ENCODE results near the gene CD81. TPM values are rescaled to one million over a fixed set of nuclear protein-coding genes. Genes with fewer than 3 reads are reported as not detected.

Gene CD81
- total RNA-seq, 1 experiment from 2014 or later: 356 TPM

DNA sequence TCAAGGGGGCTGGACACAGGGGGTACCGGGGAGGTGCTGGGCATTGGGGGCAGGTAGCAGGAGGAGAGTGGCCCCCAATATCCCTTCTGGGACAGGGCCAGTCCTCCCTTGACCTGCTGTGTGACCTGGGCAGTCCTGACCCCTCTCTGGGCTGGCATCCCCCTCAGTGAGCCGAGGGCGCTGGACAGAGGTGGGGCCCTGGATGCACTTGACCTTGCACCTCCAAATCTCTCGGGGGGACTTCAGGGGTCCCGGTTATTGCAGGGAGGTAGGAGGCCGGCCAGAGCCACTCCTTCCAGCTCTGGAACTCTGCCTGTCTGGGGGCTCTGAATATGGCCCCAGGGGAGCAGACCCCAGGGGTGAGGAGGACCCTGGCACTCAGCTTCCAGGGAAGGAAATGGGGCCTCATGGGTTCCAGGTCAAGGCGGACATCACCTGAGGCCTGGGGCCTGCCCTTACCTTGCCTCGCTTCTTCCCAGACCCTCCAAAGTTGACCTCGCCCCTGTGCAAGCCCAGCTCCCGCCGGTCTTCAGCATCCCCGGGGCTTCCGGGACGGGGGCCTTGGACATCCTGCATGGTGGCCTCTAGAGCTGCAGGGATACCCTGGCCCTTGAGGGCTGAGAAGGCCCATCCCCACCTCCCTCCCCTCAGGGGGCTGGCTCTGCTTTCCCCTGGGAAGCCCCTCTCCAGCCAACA lies 45.5 kb downstream of the CD81 start:
- H3K9ac ChIP-seq (ENCODE audit: low read length): no peak overlapping the region
- no peaks in the 10 kb centered on the region for H3K9me3 ChIP-seq (ENCODE audit: low read length)
- no peaks in the 10 kb centered on the region for H3K79me2 ChIP-seq (ENCODE audit: low read length)
- no peak overlapping the region for H2AFZ ChIP-seq (ENCODE audit: low read length)
- no peaks in the 10 kb centered on the region for H3K9me2 ChIP-seq (replicated peaks; ENCODE audit: insufficient read depth, low read length)
- no peaks in the 10 kb centered on the region for H3K36me3 ChIP-seq (ENCODE audit: insufficient read depth, low read length)
- no peak for DNase-seq
- no peak overlapping the region for H3K27ac ChIP-seq (ENCODE audit: low read length)
- no peak overlapping the region for H3K4me2 ChIP-seq (ENCODE audit: low read depth, low read length, poor library complexity, severe bottlenecking)
- peaks cover 35% of the 10 kb centered on the region for H3K4me1 ChIP-seq (ENCODE audit: low read length)
- H4K20me1 ChIP-seq (ENCODE audit: insufficient read depth, low read depth, low read length): 0 out of 2 replicates have a peak, but pooled peaks cover 4% of the 10 kb centered on the region
- H3K27me3 ChIP-seq (ENCODE audit: low read length): no peaks in the 10 kb centered on the region
- no peak overlapping the region for H3K4me3 ChIP-seq (ENCODE audit: low read length)

DNA sequence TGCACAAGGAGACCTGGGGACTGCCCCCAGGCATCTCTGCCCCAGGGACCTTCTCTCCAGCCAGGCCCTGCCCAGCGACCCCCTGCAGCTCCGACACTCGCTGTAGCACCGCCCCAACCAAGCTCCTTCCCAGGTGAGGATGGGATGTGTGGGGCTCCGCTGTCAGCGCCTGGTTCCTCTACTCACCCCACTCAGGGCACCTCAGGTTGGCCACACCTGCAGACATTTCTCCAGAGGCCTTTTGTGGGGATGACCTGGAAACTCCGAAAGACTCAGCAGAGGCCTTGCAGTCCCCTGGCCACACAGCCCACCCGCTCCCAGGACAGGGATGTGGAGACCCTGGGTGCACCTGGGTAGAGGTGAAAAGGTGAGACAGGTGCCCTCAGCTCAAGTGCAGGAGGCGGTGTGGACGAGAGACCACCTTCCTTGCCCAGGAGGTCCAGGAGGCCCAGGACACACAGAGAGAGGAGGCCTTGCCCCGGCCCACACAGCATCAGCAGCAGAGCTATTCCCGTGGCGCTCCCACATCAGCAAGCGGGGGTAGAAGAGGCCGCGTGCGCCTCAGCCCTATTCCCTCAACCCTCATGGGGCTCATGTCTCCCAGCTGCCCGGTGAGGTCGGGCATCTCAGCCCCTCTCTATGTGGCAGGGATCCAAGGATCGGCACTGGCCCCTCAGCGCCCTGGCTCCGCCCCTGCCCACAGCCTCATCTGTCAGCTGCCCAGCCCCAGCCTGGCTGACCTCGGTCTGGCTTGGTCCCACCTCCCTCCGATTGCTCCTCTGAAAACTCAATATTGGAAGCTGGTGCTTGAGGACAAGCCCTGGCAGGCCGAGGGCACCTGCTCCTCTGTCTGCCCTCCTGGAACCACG lies 46.3 kb downstream of the CD81 start:
- no peak for DNase-seq
- Histone ChIP-seq H2AFZ (ENCODE audit: low read length) (no peak overlapping the region), H4K20me1 (ENCODE audit: insufficient read depth, low read depth, low read length) (0 out of 2 replicates have a peak, but pooled peaks cover 4% of the 10 kb centered on the region), H3K4me2 (ENCODE audit: low read depth, low read length, poor library complexity, severe bottlenecking) (no peak overlapping the region), H3K27ac (ENCODE audit: low read length) (no peak overlapping the region), H3K36me3 (ENCODE audit: insufficient read depth, low read length) (no peaks in the 10 kb centered on the region), H3K4me3 (ENCODE audit: low read length) (no peak overlapping the region), H3K27me3 (ENCODE audit: low read length) (no peaks in the 10 kb centered on the region), H3K4me1 (ENCODE audit: low read length) (peaks cover 35% of the 10 kb centered on the region), H3K9ac (ENCODE audit: low read length) (no peak overlapping the region), H3K9me2 (replicated peaks; ENCODE audit: insufficient read depth, low read length) (no peaks in the 10 kb centered on the region), H3K9me3 (ENCODE audit: low read length) (no peaks in the 10 kb centered on the region), H3K79me2 (ENCODE audit: low read length) (no peaks in the 10 kb centered on the region)

DNA sequence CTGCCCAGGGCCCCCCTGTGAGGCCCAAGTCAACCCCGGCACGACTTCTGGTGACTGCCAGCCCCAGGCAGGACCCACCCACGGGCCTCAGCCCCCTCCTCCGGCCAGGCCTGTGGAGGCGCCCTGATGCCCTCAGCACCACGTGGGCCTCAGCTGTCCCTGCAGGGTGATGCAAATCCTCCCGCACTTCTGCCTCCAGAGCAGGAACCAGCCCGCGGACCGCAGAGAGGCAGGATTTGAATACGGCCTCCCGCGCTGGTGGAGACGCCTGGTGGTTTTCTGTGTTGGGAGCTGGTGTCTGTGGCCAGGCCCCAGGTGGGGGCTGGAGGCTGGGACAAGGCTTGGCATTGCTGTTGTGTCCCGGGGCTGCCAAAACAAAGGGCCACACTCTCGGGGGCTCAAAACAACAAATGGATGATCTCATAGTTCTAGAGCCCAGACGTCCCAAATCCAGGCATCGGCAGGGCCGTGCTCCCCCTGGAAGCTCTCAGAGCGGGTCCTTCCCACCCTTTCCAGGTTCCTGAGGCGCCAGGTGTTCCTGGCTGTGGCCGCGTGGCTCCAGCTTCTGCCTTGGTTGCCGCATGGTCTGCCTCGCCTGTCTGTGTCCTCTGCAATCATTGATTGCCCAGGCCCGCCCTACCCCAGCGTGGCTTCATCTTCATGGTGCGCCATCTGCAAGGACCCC lies 47.8 kb downstream of the CD81 start:
- H3K4me2 ChIP-seq (ENCODE audit: low read depth, low read length, poor library complexity, severe bottlenecking): peak overlapping the region; percentile 60
- H2AFZ ChIP-seq (ENCODE audit: low read length): no peak overlapping the region
- H3K9ac ChIP-seq (ENCODE audit: low read length): peak overlapping the region; percentile 52; the same call in 1 of the 2 replicates
- DNase-seq: peak; percentile 88
- H4K20me1 ChIP-seq (ENCODE audit: insufficient read depth, low read depth, low read length): 0 out of 2 replicates have a peak, but pooled peaks cover 4% of the 10 kb centered on the region
- no peaks in the 10 kb centered on the region for H3K79me2 ChIP-seq (ENCODE audit: low read length)
- peak overlapping the region; percentile 45; the same call in 1 of the 2 replicates for H3K27ac ChIP-seq (ENCODE audit: low read length)
- no peaks in the 10 kb centered on the region for H3K36me3 ChIP-seq (ENCODE audit: insufficient read depth, low read length)
- no peaks in the 10 kb centered on the region for H3K27me3 ChIP-seq (ENCODE audit: low read length)
- peaks cover 35% of the 10 kb centered on the region for H3K4me1 ChIP-seq (ENCODE audit: low read length)
- H3K9me2 ChIP-seq (replicated peaks; ENCODE audit: insufficient read depth, low read length): no peaks in the 10 kb centered on the region
- no peaks in the 10 kb centered on the region for H3K9me3 ChIP-seq (ENCODE audit: low read length)
- H3K4me3 ChIP-seq (ENCODE audit: low read length): peak overlapping the region; percentile 43; the same call in 1 of the 2 replicates

DNA sequence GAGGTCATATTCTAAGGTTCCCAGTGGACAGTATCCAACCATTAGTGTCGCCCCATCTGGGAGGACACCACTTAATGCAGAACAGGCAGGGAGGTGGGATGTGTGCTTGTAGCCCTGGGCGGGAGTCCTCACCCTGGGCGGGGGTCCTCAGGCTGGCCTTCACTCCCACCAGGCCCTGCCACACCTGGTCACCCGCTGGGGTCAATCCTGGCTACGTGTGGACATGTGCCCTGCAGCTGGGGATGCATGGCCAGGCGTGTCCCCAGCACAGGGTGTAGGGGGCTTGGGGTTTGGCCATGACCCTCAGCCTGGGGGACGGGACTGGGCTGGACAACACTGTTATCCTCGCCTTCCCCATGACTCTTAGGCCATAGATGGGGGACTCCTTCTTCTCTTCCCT lies 48.4 kb downstream of the CD81 start:
- peaks cover 32% of the 10 kb centered on the region for H3K4me1 ChIP-seq (ENCODE audit: low read length)
- H3K27me3 ChIP-seq (ENCODE audit: low read length): no peaks in the 10 kb centered on the region
- H3K9ac ChIP-seq (ENCODE audit: low read length): peak overlapping the region; percentile 52; the same call in 1 of the 2 replicates
- peak overlapping the region; percentile 60 for H3K4me2 ChIP-seq (ENCODE audit: low read depth, low read length, poor library complexity, severe bottlenecking)
- H4K20me1 ChIP-seq (ENCODE audit: insufficient read depth, low read depth, low read length): 0 out of 2 replicates have a peak, but pooled peaks cover 4% of the 10 kb centered on the region
- no peaks in the 10 kb centered on the region for H3K9me2 ChIP-seq (replicated peaks; ENCODE audit: insufficient read depth, low read length)
- no peak for DNase-seq
- no peaks in the 10 kb centered on the region for H3K79me2 ChIP-seq (ENCODE audit: low read length)
- peak overlapping the region; percentile 43; the same call in 1 of the 2 replicates for H3K4me3 ChIP-seq (ENCODE audit: low read length)
- H2AFZ ChIP-seq (ENCODE audit: low read length): no peak overlapping the region
- peak overlapping the region; percentile 45; the same call in 1 of the 2 replicates for H3K27ac ChIP-seq (ENCODE audit: low read length)
- H3K36me3 ChIP-seq (ENCODE audit: insufficient read depth, low read length): no peaks in the 10 kb centered on the region
- no peaks in the 10 kb centered on the region; the same call in 1 of the 2 replicates for H3K9me3 ChIP-seq (ENCODE audit: low read length)

DNA sequence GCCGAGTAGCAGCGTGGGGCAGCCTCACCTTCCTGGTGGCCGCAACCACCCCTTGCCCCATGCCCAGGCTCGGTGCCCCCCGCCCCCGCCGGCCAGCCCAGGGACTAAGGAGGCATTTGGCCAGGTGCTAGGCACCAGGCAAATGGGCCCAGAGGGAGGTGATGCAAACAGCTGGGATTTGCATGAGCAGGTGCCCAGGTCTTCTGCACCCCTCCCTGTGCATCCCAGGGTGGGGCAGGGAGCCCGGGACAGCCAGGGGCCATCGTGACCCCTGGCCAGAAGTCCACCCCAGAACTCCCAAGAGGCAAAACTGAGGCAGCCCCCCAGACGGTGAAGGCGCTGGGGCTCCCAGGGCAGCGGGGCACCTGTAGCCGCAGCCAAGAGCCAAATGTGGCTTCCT lies 49.1 kb downstream of the CD81 start:
- Histone ChIP-seq H3K9me3 (ENCODE audit: low read length) (no peaks in the 10 kb centered on the region; the same call in 1 of the 2 replicates), H3K9me2 (replicated peaks; ENCODE audit: insufficient read depth, low read length) (no peaks in the 10 kb centered on the region), H3K36me3 (ENCODE audit: insufficient read depth, low read length) (no peaks in the 10 kb centered on the region), H3K4me1 (ENCODE audit: low read length) (peaks cover 31% of the 10 kb centered on the region), H3K4me2 (ENCODE audit: low read depth, low read length, poor library complexity, severe bottlenecking) (peak overlapping the region; percentile 60), H3K4me3 (ENCODE audit: low read length) (peak overlapping the region; percentile 43; the same call in 1 of the 2 replicates), H3K27ac (ENCODE audit: low read length) (peak overlapping the region; percentile 45; the same call in 1 of the 2 replicates), H2AFZ (ENCODE audit: low read length) (no peak overlapping the region), H3K27me3 (ENCODE audit: low read length) (no peaks in the 10 kb centered on the region), H4K20me1 (ENCODE audit: insufficient read depth, low read depth, low read length) (no peaks in the 10 kb centered on the region), H3K9ac (ENCODE audit: low read length) (peak overlapping the region; percentile 52), H3K79me2 (ENCODE audit: low read length) (no peaks in the 10 kb centered on the region)
- peak; percentile 61 for DNase-seq

DNA sequence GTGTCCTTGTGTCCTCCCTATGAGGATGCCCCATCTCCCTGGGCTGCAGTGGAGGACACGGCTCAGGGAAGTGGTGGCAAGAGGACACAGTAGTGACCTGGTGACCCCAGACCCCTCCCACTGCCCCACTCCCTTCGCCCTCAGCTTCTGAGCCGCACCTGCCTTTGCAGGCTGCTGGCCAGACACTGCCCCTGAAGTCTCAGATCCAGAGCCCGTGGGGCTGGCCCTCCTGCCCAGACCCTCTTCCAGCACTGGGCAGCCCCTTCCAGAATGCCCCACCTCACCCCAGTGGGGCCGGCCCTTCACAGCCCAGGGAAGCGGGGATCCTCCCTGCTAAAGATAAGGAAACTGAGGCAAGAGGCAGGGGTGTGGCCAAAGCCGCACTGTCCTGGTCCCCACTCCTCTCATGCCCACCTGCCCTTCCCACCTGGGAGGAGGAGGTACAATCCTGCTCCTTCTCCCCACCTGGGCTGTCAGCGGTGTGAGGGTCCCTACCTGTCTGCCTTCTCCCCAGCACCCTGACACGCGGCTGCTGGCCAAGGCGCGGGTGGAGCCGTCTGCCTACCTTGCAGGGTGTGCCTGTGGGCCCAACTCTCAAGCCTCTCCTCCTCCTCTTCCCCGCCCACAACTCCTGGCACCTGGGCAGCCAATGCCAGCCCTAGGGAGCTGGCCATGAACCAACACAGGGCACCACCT lies 49.9 kb downstream of the CD81 start:
- Histone ChIP-seq H3K9me3 (ENCODE audit: low read length) (no peaks in the 10 kb centered on the region; the same call in 1 of the 2 replicates), H3K4me2 (ENCODE audit: low read depth, low read length, poor library complexity, severe bottlenecking) (peak overlapping the region; percentile 60)
- DNase-seq: no peak

DNA sequence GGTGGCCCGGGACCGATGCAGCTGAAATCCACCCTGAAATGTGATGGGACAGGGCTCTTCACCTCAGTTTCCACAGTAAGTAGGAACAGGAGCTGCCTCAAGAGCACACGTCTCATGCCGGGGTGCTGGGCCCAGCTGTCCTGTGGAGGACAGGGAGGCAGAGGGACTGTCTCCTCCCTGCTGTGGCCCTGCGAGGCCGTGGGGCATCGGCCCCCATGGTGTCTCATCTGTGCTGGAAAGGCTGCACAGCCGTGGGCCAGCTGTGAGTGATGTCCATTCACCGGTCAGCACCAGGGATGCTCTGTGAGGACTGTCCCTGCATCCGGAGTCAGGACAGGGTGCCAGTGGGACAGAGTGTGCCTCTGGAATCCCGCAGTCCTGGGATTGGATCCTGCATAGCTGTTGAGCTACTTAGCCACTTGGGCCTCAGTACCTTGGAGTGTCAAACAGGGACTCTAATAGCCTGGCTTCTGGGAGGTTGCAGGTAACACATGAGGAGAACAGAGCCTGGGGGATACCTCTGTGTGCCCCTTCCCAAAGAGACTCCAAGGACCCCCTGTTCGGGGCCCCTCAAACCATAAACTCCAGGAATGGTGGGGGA lies 50.7 kb downstream of the CD81 start:
- peaks cover 31% of the 10 kb centered on the region for H3K4me1 ChIP-seq (ENCODE audit: low read length)
- no peaks in the 10 kb centered on the region for H3K27me3 ChIP-seq (ENCODE audit: low read length)
- H3K4me2 ChIP-seq (ENCODE audit: low read depth, low read length, poor library complexity, severe bottlenecking): no peak overlapping the region
- no peak for DNase-seq
- no peak overlapping the region for H3K4me3 ChIP-seq (ENCODE audit: low read length)
- no peaks in the 10 kb centered on the region for H3K36me3 ChIP-seq (ENCODE audit: insufficient read depth, low read length)
- no peaks in the 10 kb centered on the region for H3K9me2 ChIP-seq (replicated peaks; ENCODE audit: insufficient read depth, low read length)
- H3K9ac ChIP-seq (ENCODE audit: low read length): no peak overlapping the region
- no peaks in the 10 kb centered on the region; the same call in 1 of the 2 replicates for H3K9me3 ChIP-seq (ENCODE audit: low read length)
- no peak overlapping the region for H2AFZ ChIP-seq (ENCODE audit: low read length)
- H4K20me1 ChIP-seq (ENCODE audit: insufficient read depth, low read depth, low read length): no peaks in the 10 kb centered on the region
- H3K79me2 ChIP-seq (ENCODE audit: low read length): no peaks in the 10 kb centered on the region
- H3K27ac ChIP-seq (ENCODE audit: low read length): no peak overlapping the region

More for the DNA sequence above, 49.9 kb downstream of the CD81 start:
- H3K9ac ChIP-seq (ENCODE audit: low read length): no peak overlapping the region
- no peaks in the 10 kb centered on the region for H4K20me1 ChIP-seq (ENCODE audit: insufficient read depth, low read depth, low read length)
- peaks cover 31% of the 10 kb centered on the region for H3K4me1 ChIP-seq (ENCODE audit: low read length)
- no peaks in the 10 kb centered on the region for H3K27me3 ChIP-seq (ENCODE audit: low read length)
- H3K36me3 ChIP-seq (ENCODE audit: insufficient read depth, low read length): no peaks in the 10 kb centered on the region
- no peaks in the 10 kb centered on the region for H3K79me2 ChIP-seq (ENCODE audit: low read length)
- H3K9me2 ChIP-seq (replicated peaks; ENCODE audit: insufficient read depth, low read length): no peaks in the 10 kb centered on the region
- H3K27ac ChIP-seq (ENCODE audit: low read length): no peak overlapping the region
- H3K4me3 ChIP-seq (ENCODE audit: low read length): no peak overlapping the region
- H2AFZ ChIP-seq (ENCODE audit: low read length): no peak overlapping the region
